ENCODE results near the gene VSIG10L.

Gene VSIG10L

GRCh38 chr19:51337141-51337860 lies 4.6 kb downstream of the VSIG10L start:
- H3K36me3 ChIP-seq (ENCODE audit: control insufficient read depth in 2 of 2, insufficient read depth in 2 of 2, low read length in 2 of 2) = no peaks in the 10 kb centered on the region
- H3K4me1 ChIP-seq (ENCODE audit: control insufficient read depth, insufficient read depth, low read length) = peaks cover 23% of the 10 kb centered on the region

DNA sequence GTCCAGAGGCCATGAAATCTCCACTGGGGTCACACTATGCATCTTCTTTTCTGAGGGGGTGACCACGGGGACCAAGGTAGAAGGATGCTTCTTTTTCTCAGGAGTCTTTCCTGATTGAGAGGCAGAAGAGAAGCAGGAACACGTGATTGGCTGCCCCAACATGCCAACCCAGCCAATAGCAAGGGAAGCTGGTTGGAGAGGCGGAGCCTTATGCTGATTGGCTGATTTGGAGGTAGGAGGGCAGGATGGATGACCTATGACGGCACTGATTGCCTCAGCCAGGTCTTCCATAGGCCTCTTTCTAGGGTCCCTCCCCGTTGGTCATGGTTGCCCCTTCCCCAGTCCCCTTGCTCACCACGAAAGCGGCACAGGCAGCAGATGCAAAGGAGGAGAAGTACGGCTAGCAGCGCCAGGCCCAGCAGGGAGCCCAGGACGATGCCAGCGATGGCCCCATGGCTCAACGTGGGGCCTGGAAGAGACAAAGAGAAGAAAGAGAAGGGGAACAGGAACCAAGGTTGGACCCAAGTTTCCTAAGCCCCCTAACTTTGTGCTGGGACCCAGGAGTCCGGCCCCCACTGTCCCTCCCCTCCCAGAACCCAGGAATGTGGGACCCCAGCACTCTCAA lies 8.0 kb downstream of the VSIG10L start:
- H3K9ac ChIP-seq (ENCODE audit: low read length in 2 of 2) = no peak overlapping the region
- peaks cover 0 to 4% of the 10 kb centered on the region in 2 donors for H3K36me3 ChIP-seq (ENCODE audit: control insufficient read depth in 2 of 2, insufficient read depth in 2 of 2, low read length in 2 of 2)
- H3K27ac ChIP-seq (ENCODE audit: low read length) = no peak overlapping the region
- no peaks in the 10 kb centered on the region for H3K4me1 ChIP-seq (ENCODE audit: control insufficient read depth, insufficient read depth, low read length)
- peaks cover 0 to 5% of the 10 kb centered on the region in 2 donors for H3K27me3 ChIP-seq (ENCODE audit: control insufficient read depth in 1 of 2, insufficient read depth in 2 of 2, low read length in 2 of 2)
- H3K4me3 ChIP-seq (ENCODE audit: low read length in 2 of 2) = no peak overlapping the region
- H3K9me3 ChIP-seq (ENCODE audit: control insufficient read depth in 2 of 2, low read length in 2 of 2) = peaks cover 0 to 4% of the 10 kb centered on the region in 2 donors

More at GRCh38 chr19:51337141-51337860, 4.6 kb downstream of the VSIG10L start:
- no peaks in the 10 kb centered on the region for H3K27me3 ChIP-seq (ENCODE audit: control insufficient read depth in 1 of 2, insufficient read depth in 2 of 2, low read length in 2 of 2)
- no peaks in the 10 kb centered on the region for H3K9me3 ChIP-seq (ENCODE audit: control insufficient read depth in 2 of 2, low read length in 2 of 2)
- H3K4me3 ChIP-seq (ENCODE audit: low read length in 2 of 2) = no peak overlapping the region
- H3K27ac ChIP-seq (ENCODE audit: low read length) = no peak overlapping the region
- H3K9ac ChIP-seq (ENCODE audit: low read length in 2 of 2) = no peak overlapping the region

- Histone ChIP-seq H3K9me3 (ENCODE audit: control insufficient read depth in 2 of 2, low read length in 2 of 2) (peaks cover 0 to 4% of the 10 kb centered on the region in 2 donors), H3K27me3 (ENCODE audit: control insufficient read depth in 1 of 2, insufficient read depth in 2 of 2, low read length in 2 of 2) (peaks cover 13 to 20% of the 10 kb centered on the region in 2 donors), H3K36me3 (ENCODE audit: control insufficient read depth in 2 of 2, insufficient read depth in 2 of 2, low read length in 2 of 2) (peaks cover 0 to 4% of the 10 kb centered on the region in 2 donors), H3K4me3 (ENCODE audit: low read length in 2 of 2) (no peak overlapping the region), H3K27ac (ENCODE audit: low read length) (no peak overlapping the region), H3K4me1 (ENCODE audit: control insufficient read depth, insufficient read depth, low read length) (no peaks in the 10 kb centered on the region), H3K9ac (ENCODE audit: low read length in 2 of 2) (no peak overlapping the region)
Measured at GRCh38 chr19:51331716-51332115, 10.2 kb downstream of the VSIG10L start.

GRCh38 chr19:51331193-51331592 lies 10.7 kb downstream of the VSIG10L start:
- H3K27me3 ChIP-seq (ENCODE audit: control insufficient read depth in 1 of 2, insufficient read depth in 2 of 2, low read length in 2 of 2) = peaks cover 14 to 21% of the 10 kb centered on the region in 2 donors
- H3K4me1 ChIP-seq (ENCODE audit: control insufficient read depth, insufficient read depth, low read length) = no peaks in the 10 kb centered on the region
- no peak overlapping the region for H3K4me3 ChIP-seq (ENCODE audit: low read length in 2 of 2)
- H3K27ac ChIP-seq (ENCODE audit: low read length) = no peak overlapping the region
- peaks cover 0 to 4% of the 10 kb centered on the region in 2 donors for H3K9me3 ChIP-seq (ENCODE audit: control insufficient read depth in 2 of 2, low read length in 2 of 2)
- H3K9ac ChIP-seq (ENCODE audit: low read length in 2 of 2) = no peak overlapping the region
- peaks cover 0 to 4% of the 10 kb centered on the region in 2 donors for H3K36me3 ChIP-seq (ENCODE audit: control insufficient read depth in 2 of 2, insufficient read depth in 2 of 2, low read length in 2 of 2)

DNA sequence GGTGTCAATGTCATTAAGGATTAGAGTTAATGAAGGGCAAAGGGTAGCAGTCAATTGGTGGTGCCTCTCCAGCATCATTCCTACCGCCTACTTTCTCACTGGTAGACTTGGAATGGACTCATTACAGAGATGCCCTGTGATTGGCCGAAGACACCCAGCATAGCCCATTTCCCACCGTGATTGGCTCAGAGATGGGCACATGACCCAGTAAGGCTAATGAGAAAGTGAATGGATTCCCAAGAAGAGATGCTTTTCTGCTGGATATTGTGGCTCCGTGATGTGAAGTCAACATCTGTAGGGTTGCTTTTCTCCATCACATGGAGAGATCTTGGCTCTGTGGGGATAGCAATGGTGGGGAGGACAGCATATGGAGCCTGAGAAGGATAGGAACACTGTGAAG lies 11.6 kb downstream of the VSIG10L start:
- Histone ChIP-seq H3K27me3 (ENCODE audit: control insufficient read depth in 1 of 2, insufficient read depth in 2 of 2, low read length in 2 of 2) (peaks cover 21 to 28% of the 10 kb centered on the region in 2 donors), H3K9ac (ENCODE audit: low read length in 2 of 2) (no peak overlapping the region), H3K27ac (ENCODE audit: low read length) (no peak overlapping the region)

DNA sequence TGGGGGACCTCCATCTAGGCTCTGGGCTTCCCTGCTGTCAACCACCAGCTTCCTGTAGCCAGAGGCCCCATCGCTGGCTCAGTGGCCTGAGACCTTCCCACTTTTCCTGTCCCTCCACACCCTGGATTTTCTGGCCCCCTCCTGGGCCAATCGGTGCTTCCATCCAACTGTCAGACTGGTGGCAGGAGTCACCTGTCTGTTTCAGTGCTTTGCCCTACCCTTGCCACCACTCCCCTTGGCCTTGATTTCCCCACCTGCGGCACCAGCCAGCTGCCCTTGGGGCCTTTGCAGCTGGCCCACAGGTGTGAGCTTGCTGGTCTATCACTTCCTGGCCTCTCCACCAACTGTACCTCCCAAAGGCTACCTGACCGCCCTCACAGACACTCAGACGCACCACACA lies 12.5 kb downstream of the VSIG10L start:
- Histone ChIP-seq H3K36me3 (ENCODE audit: control insufficient read depth in 2 of 2, insufficient read depth in 2 of 2, low read length in 2 of 2) (peaks cover 0 to 4% of the 10 kb centered on the region in 2 donors), H3K9ac (ENCODE audit: low read length in 2 of 2) (no peak overlapping the region), H3K27me3 (ENCODE audit: control insufficient read depth in 1 of 2, insufficient read depth in 2 of 2, low read length in 2 of 2) (peaks cover 21 to 28% of the 10 kb centered on the region in 2 donors), H3K27ac (ENCODE audit: low read length) (no peak overlapping the region), H3K4me3 (ENCODE audit: low read length in 2 of 2) (no peak overlapping the region), H3K4me1 (ENCODE audit: control insufficient read depth, insufficient read depth, low read length) (no peaks in the 10 kb centered on the region), H3K9me3 (ENCODE audit: control insufficient read depth in 2 of 2, low read length in 2 of 2) (peaks cover 0 to 4% of the 10 kb centered on the region in 2 donors)

More for the DNA sequence above, 11.6 kb downstream of the VSIG10L start:
- Histone ChIP-seq H3K9me3 (ENCODE audit: control insufficient read depth in 2 of 2, low read length in 2 of 2) (peaks cover 0 to 4% of the 10 kb centered on the region in 2 donors), H3K4me3 (ENCODE audit: low read length in 2 of 2) (no peak overlapping the region), H3K36me3 (ENCODE audit: control insufficient read depth in 2 of 2, insufficient read depth in 2 of 2, low read length in 2 of 2) (peaks cover 0 to 4% of the 10 kb centered on the region in 2 donors), H3K4me1 (ENCODE audit: control insufficient read depth, insufficient read depth, low read length) (no peaks in the 10 kb centered on the region)

GRCh38 chr19:51327066-51328001 lies 14.6 kb downstream of the VSIG10L start:
- peaks cover 21 to 36% of the 10 kb centered on the region in 2 donors for H3K27me3 ChIP-seq (ENCODE audit: control insufficient read depth in 1 of 2, insufficient read depth in 2 of 2, low read length in 2 of 2)
- no peaks in the 10 kb centered on the region for H3K4me1 ChIP-seq (ENCODE audit: control insufficient read depth, insufficient read depth, low read length)
- no peak overlapping the region for H3K27ac ChIP-seq (ENCODE audit: low read length)
- H3K4me3 ChIP-seq (ENCODE audit: low read length in 2 of 2) = no peak overlapping the region
- H3K9ac ChIP-seq (ENCODE audit: low read length in 2 of 2) = no peak overlapping the region
- peaks cover 0 to 4% of the 10 kb centered on the region in 2 donors for H3K9me3 ChIP-seq (ENCODE audit: control insufficient read depth in 2 of 2, low read length in 2 of 2)
- H3K36me3 ChIP-seq (ENCODE audit: control insufficient read depth in 2 of 2, insufficient read depth in 2 of 2, low read length in 2 of 2) = peaks cover 0 to 4% of the 10 kb centered on the region in 2 donors

- peaks cover 21 to 42% of the 10 kb centered on the region in 2 donors for H3K27me3 ChIP-seq (ENCODE audit: control insufficient read depth in 1 of 2, insufficient read depth in 2 of 2, low read length in 2 of 2)
Measured at GRCh38 chr19:51326216-51327065, 15.5 kb downstream of the VSIG10L start.

GRCh38 chr19:51325161-51325976 lies 16.6 kb downstream of the VSIG10L start:
- no peak overlapping the region for H3K4me3 ChIP-seq (ENCODE audit: low read length in 2 of 2)
- no peak overlapping the region for H3K9ac ChIP-seq (ENCODE audit: low read length in 2 of 2)
- peaks cover 21 to 44% of the 10 kb centered on the region in 2 donors for H3K27me3 ChIP-seq (ENCODE audit: control insufficient read depth in 1 of 2, insufficient read depth in 2 of 2, low read length in 2 of 2)
- no peak overlapping the region for H3K27ac ChIP-seq (ENCODE audit: low read length)
- H3K9me3 ChIP-seq (ENCODE audit: control insufficient read depth in 2 of 2, low read length in 2 of 2) = peaks cover 0 to 3% of the 10 kb centered on the region in 2 donors
- peaks cover 0 to under 1% of the 10 kb centered on the region in 2 donors for H3K36me3 ChIP-seq (ENCODE audit: control insufficient read depth in 2 of 2, insufficient read depth in 2 of 2, low read length in 2 of 2)
- H3K4me1 ChIP-seq (ENCODE audit: control insufficient read depth, insufficient read depth, low read length) = no peaks in the 10 kb centered on the region

More at GRCh38 chr19:51326216-51327065, 15.5 kb downstream of the VSIG10L start:
- peaks cover 0 to 4% of the 10 kb centered on the region in 2 donors for H3K36me3 ChIP-seq (ENCODE audit: control insufficient read depth in 2 of 2, insufficient read depth in 2 of 2, low read length in 2 of 2)
- H3K9ac ChIP-seq (ENCODE audit: low read length in 2 of 2) = no peak overlapping the region
- peaks cover 0 to 7% of the 10 kb centered on the region in 2 donors for H3K9me3 ChIP-seq (ENCODE audit: control insufficient read depth in 2 of 2, low read length in 2 of 2)
- H3K27ac ChIP-seq (ENCODE audit: low read length) = no peak overlapping the region
- H3K4me3 ChIP-seq (ENCODE audit: low read length in 2 of 2) = no peak overlapping the region
- H3K4me1 ChIP-seq (ENCODE audit: control insufficient read depth, insufficient read depth, low read length) = no peaks in the 10 kb centered on the region
